ENCODE results near the gene ZDHHC22. TPM values are rescaled to one million over a fixed set of nuclear protein-coding genes. Genes with fewer than 3 reads are reported as not detected.

Gene ZDHHC22
- total RNA-seq, 1 experiment from 2014 or later = 0.46 TPM

DNA sequence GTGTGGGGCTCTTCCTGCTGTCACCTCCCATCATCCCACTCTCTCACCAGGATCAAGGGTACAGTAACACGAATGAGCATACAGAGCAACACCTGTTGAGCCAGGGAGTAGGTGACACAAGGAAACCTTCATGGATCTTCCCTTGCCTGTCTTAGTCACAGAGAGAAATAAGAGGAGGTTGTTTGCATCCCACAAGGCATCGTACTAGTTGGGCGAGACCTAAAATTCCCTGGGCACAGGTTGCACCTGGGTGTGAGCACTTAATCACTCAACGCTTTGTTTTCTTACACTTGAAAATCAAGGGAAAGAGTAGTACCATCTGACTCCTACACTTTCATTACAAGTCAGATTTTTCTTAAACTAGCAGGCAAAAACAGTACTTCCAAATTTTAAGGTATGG, 27.0 kb downstream of the ZDHHC22 start:
- in situ Hi-C loops (cut with HindIII; ENCODE audit: low pct_unique_long_range_greater_than_20kb, low sequenced_read_pairs) (no loop called here), intact Hi-C loops (cut with micrococcal nuclease; ENCODE audit: unreplicated experiment) (no loop called here)
- ChIA-PET POLR2A (no interaction called here), CTCF (no interaction called here)
- no TSS peak for BruUV-seq (replicated peaks)
- Histone ChIP-seq H3K4me3 (ENCODE audit: low read depth in 2 of 2, low read length in 2 of 2) (no peak overlapping the region), H3K4me1 (ENCODE audit: control insufficient read depth, insufficient read depth, low read length) (no peaks in the 10 kb centered on the region), H3K27me3 (ENCODE audit: control insufficient read depth, insufficient read depth, low read length) (no peaks in the 10 kb centered on the region), H3K9me3 (ENCODE audit: control insufficient read depth, insufficient read depth, low read depth, low read length) (no peaks in the 10 kb centered on the region), H3K36me3 (ENCODE audit: control insufficient read depth, insufficient read depth, low read length) (peaks cover 12% of the 10 kb centered on the region), H3K27ac (ENCODE audit: low read length) (no peak overlapping the region)
- DNase-seq (ENCODE audit: low read depth, low spot score) (no peak), ATAC-seq (no peak)
- no peak for TF ChIP-seq POLR2AphosphoS5 (IDR thresholded peaks at IDR 0.05; ENCODE audit: low read depth, low read length)
- TF ChIP-seq TCF7L2 (IDR thresholded peaks at IDR 0.05; ENCODE audit: low read depth, low read length) = no peak
- TF ChIP-seq, protein P1, sequence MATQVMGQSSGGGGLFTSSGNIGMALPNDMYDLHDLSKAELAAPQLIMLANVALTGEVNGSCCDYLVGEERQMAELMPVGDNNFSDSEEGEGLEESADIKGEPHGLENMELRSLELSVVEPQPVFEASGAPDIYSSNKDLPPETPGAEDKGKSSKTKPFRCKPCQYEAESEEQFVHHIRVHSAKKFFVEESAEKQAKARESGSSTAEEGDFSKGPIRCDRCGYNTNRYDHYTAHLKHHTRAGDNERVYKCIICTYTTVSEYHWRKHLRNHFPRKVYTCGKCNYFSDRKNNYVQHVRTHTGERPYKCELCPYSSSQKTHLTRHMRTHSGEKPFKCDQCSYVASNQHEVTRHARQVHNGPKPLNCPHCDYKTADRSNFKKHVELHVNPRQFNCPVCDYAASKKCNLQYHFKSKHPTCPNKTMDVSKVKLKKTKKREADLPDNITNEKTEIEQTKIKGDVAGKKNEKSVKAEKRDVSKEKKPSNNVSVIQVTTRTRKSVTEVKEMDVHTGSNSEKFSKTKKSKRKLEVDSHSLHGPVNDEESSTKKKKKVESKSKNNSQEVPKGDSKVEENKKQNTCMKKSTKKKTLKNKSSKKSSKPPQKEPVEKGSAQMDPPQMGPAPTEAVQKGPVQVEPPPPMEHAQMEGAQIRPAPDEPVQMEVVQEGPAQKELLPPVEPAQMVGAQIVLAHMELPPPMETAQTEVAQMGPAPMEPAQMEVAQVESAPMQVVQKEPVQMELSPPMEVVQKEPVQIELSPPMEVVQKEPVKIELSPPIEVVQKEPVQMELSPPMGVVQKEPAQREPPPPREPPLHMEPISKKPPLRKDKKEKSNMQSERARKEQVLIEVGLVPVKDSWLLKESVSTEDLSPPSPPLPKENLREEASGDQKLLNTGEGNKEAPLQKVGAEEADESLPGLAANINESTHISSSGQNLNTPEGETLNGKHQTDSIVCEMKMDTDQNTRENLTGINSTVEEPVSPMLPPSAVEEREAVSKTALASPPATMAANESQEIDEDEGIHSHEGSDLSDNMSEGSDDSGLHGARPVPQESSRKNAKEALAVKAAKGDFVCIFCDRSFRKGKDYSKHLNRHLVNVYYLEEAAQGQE (IDR thresholded peaks at IDR 0.05; ENCODE audit: insufficient read depth in 1 of 2, low read depth in 2 of 2, low read length in 1 of 2) = no peak
- TF ChIP-seq, protein P2, sequence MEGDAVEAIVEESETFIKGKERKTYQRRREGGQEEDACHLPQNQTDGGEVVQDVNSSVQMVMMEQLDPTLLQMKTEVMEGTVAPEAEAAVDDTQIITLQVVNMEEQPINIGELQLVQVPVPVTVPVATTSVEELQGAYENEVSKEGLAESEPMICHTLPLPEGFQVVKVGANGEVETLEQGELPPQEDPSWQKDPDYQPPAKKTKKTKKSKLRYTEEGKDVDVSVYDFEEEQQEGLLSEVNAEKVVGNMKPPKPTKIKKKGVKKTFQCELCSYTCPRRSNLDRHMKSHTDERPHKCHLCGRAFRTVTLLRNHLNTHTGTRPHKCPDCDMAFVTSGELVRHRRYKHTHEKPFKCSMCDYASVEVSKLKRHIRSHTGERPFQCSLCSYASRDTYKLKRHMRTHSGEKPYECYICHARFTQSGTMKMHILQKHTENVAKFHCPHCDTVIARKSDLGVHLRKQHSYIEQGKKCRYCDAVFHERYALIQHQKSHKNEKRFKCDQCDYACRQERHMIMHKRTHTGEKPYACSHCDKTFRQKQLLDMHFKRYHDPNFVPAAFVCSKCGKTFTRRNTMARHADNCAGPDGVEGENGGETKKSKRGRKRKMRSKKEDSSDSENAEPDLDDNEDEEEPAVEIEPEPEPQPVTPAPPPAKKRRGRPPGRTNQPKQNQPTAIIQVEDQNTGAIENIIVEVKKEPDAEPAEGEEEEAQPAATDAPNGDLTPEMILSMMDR (IDR thresholded peaks at IDR 0.05) = no peak
- no peak for TF ChIP-seq SIN3A (IDR thresholded peaks at IDR 0.05; ENCODE audit: borderline replicate concordance, insufficient read depth, low read depth, low read length)

DNA sequence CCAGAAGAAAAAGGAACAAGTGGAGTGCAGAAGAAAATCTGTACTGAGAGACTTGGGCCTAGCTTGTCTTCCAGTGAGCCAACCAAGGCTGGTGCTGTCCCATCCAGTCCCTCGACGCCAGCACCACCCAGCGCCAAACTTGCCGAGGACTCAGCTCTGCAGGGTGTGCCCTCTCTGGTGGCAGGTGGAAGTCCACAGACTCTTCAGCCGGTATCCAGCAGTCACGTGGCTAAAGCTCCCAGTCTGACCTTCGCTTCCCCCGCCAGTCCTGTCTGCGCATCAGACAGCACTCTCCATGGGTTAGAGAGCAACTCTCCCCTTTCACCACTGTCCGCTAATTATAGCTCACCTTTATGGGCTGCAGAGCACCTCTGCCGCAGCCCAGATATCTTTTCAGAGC, 27.9 kb downstream of the ZDHHC22 start:
- POLR2A ChIA-PET = no interaction called here
- Histone ChIP-seq H3K27ac (ENCODE audit: low read length) (no peak overlapping the region), H3K9me3 (ENCODE audit: control insufficient read depth, insufficient read depth, low read depth, low read length) (no peaks in the 10 kb centered on the region), H3K4me1 (ENCODE audit: control insufficient read depth, insufficient read depth, low read length) (no peaks in the 10 kb centered on the region), H3K36me3 (ENCODE audit: control insufficient read depth, insufficient read depth, low read length) (peaks cover 12% of the 10 kb centered on the region), H3K4me3 (ENCODE audit: low read depth in 2 of 2, low read length in 2 of 2) (no peak overlapping the region), H3K27me3 (ENCODE audit: control insufficient read depth, insufficient read depth, low read length) (no peaks in the 10 kb centered on the region)
- in situ Hi-C loops (cut with HindIII; ENCODE audit: low pct_unique_long_range_greater_than_20kb, low sequenced_read_pairs) = no loop called here
- CTCF ChIA-PET = no interaction called here
- no TSS peak for BruUV-seq (replicated peaks)
- TF ChIP-seq POLR2AphosphoS5 (IDR thresholded peaks at IDR 0.05; ENCODE audit: low read depth, low read length) (no peak), TCF7L2 (IDR thresholded peaks at IDR 0.05; ENCODE audit: low read depth, low read length) (no peak)
- intact Hi-C loops (cut with micrococcal nuclease; ENCODE audit: unreplicated experiment) = no loop called here
- DNase-seq (ENCODE audit: low read depth, low spot score) = no peak
- ATAC-seq = no peak

DNA sequence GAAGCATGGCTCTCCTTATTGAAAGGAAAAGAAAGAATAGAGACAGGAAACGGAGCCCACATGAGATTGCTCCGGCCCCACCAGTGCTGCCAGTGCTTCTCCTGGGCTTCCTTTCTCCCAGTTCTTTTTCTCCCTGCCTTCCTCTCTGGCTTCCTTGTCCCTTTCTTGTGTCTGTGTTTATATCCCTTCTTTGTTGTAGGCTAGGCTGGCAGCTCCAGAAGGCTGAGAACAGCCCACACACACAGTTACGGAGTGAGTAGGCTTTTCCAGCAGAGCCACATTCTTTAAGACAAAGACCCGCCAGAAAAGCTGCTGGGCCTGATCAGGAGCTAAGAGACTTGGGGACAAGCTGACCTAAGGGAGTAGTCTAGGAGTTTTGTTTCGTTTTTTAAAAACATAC, 30.6 kb downstream of the ZDHHC22 start:
- intact Hi-C loops (cut with micrococcal nuclease; ENCODE audit: unreplicated experiment) = no loop called here
- CTCF ChIA-PET = no interaction called here
- ATAC-seq = no peak

More for the DNA sequence above, 30.6 kb downstream of the ZDHHC22 start:
- H3K4me1 ChIP-seq (ENCODE audit: control insufficient read depth, insufficient read depth, low read length) = no peaks in the 10 kb centered on the region
- no peaks in the 10 kb centered on the region for H3K9me3 ChIP-seq (ENCODE audit: control insufficient read depth, insufficient read depth, low read depth, low read length)
- TF ChIP-seq, protein P2 (IDR thresholded peaks at IDR 0.05) = no peak
- TF ChIP-seq SIN3A (IDR thresholded peaks at IDR 0.05; ENCODE audit: borderline replicate concordance, insufficient read depth, low read depth, low read length) = no peak
- TF ChIP-seq TCF7L2 (IDR thresholded peaks at IDR 0.05; ENCODE audit: low read depth, low read length) = no peak
- TF ChIP-seq, protein P1 (IDR thresholded peaks at IDR 0.05; ENCODE audit: insufficient read depth in 1 of 2, low read depth in 2 of 2, low read length in 1 of 2) = no peak
- TF ChIP-seq POLR2AphosphoS5 (IDR thresholded peaks at IDR 0.05; ENCODE audit: low read depth, low read length) = no peak
- no TSS peak for BruUV-seq (replicated peaks)
- no peak overlapping the region for H3K27ac ChIP-seq (ENCODE audit: low read length)
- no peak overlapping the region for H3K4me3 ChIP-seq (ENCODE audit: low read depth in 2 of 2, low read length in 2 of 2)
- no peak for DNase-seq (ENCODE audit: low read depth, low spot score)
- no peaks in the 10 kb centered on the region for H3K27me3 ChIP-seq (ENCODE audit: control insufficient read depth, insufficient read depth, low read length)
- in situ Hi-C loops (cut with HindIII; ENCODE audit: low pct_unique_long_range_greater_than_20kb, low sequenced_read_pairs) = no loop called here
- peaks cover 12% of the 10 kb centered on the region for H3K36me3 ChIP-seq (ENCODE audit: control insufficient read depth, insufficient read depth, low read length)
- POLR2A ChIA-PET = no interaction called here
